ENCODE data around the gene ZNF506.
"Not testable (repeated sequence)": the region's sequence is repeated elsewhere in the genome, so short reads cannot be mapped to it uniquely, and the experiment has no call there.

ZNF506 gene

DNA sequence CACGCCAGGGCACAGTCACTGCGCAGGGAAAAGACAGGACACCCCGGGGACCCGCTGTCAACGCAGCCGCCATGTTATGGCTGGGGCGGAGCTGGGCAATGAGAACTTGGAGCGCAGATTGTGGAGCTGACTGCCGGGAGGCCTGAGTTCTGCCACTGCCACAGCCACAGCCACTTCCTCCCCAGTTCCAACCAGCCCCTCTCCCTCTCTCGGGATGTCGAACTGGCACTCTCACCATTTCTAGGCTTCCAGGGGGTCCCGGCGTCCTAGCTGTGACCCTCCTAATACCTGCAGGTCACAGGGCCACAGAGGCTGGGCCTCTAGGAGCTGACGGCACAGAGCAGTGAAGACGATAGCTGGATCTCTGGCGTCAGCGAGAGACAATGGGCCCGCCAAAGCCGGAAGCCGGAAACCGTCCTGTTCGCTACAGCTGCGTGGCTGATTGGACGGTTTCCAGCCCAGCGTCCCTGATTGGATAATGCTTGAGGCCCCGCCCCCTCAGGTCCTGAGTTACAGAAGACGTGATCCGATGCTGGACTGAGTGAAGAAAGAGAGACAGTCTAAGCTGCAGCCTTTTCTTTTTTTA, at the start of gene ZNF506:
TSS of gene ZNF506 (minus strand) at position 385 of the 586 bp plus-strand sequence. CDS start at position 238, 147 bp downstream.
- H3K36me3 Mint-ChIP-seq, result peaks cover 18% of the 10 kb centered on the region
- peak within 1 kb of the TSS; percentile 99 for H3K27ac Mint-ChIP-seq
- DNase-seq (ENCODE audit: low spot score in 2 of 2), result peak; percentile 87 to 94
- H3K27me3 Mint-ChIP-seq, result no peaks in the 10 kb centered on the region
- H3K4me1 Mint-ChIP-seq, result peaks cover 19% of the 10 kb centered on the region
- peaks cover 8% of the 10 kb centered on the region for H3K9me3 Mint-ChIP-seq
- ATAC-seq (ENCODE audit: low read depth), result peak; percentile 90
- H3K4me3 Mint-ChIP-seq, result peak within 1 kb of the TSS; percentile 98

DNA sequence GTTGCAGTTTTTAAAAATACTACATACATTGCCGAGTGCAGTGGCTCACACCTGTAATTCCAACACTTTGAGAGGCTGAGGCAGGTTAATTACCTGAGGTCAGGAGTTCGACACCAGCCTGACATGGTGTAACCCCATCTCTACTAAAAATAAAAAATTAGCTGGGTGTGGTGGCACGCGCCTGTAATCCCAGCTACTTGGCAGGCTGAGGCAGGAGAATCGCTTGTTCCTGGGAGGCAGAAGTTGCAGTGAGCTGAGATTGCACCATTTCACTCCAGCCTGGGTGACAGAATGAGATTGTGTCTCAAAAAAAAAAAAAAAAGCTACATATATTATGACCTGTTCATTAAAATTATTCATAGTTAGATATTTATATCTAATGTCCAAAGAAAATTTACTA, 48.5 kb upstream of the ZNF506 start:
- not testable (repeated sequence) for H3K9me3 Mint-ChIP-seq; ATAC-seq (ENCODE audit: low read depth); H3K4me3 Mint-ChIP-seq; H3K27me3 Mint-ChIP-seq; H3K36me3 Mint-ChIP-seq; H3K27ac Mint-ChIP-seq; DNase-seq (ENCODE audit: low spot score in 2 of 2)
- peaks cover 15% of the 10 kb centered on the region for H3K4me1 Mint-ChIP-seq

GRCh38 chr19:19866611-19867248, 45.2 kb upstream of the ZNF506 start:
- Mint-ChIP-seq H3K27ac (peak overlapping the region; percentile 96), H3K4me1 (peaks cover 10% of the 10 kb centered on the region), H3K4me3 (peak overlapping the region; percentile 99), H3K27me3 (no peaks in the 10 kb centered on the region), H3K9me3 (no peaks in the 10 kb centered on the region), H3K36me3 (peaks cover 1% of the 10 kb centered on the region)
- ATAC-seq (ENCODE audit: low read depth), result peak; percentile 34
- DNase-seq (ENCODE audit: low spot score in 2 of 2), result peak; percentile 46 to 51

GRCh38 chr19:19865750-19866610, 44.4 kb upstream of the ZNF506 start, which contains the start of gene ZNF253:
Gene ZNF253, plus strand, starts transcription at chr19:19865882. Its CDS starts 115 bp downstream, at chr19:19865997.
- H3K27me3 Mint-ChIP-seq, result no peaks in the 10 kb centered on the region
- DNase-seq (ENCODE audit: low spot score in 2 of 2), result peak; percentile 78 to 87
- H3K4me3 Mint-ChIP-seq, result peak within 1 kb of the TSS; percentile 99
- peak; percentile 85 for ATAC-seq (ENCODE audit: low read depth)
- no peaks in the 10 kb centered on the region for H3K9me3 Mint-ChIP-seq
- no peaks in the 10 kb centered on the region for H3K36me3 Mint-ChIP-seq
- peak within 1 kb of the TSS; percentile 96 for H3K27ac Mint-ChIP-seq
- peaks cover 8% of the 10 kb centered on the region for H3K4me1 Mint-ChIP-seq

DNA sequence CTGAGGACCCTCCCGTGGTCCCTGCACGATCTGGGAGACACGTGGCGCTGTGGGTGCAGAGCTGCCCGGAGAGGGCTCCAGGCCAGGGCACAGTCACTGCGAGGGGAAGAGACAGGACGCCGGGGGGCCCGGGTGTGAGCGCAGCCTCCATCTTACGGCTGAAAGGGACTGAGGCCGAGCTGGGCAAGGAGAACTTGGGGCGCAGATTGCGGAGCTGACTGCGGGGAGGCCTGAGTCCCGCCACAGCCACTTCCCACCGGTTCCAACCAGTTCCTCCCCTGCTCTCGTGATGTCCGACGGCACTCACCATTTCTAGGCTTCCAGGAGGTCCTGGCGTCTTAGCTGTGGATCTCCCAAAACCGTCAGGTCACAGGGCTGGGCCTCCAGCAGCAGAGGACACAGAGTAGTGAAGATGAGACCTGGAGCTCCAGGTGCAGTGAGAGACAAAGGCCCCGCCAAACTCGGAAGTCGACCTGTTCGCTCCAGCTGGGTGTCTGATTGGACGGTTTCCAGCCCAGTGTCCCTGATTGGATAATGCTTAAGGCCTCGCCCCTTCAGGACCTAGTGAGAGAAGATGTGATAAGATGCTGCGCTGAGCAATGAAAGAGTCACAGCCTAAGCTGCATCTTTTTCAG, 39.3 kb upstream of the ZNF506 start:
- ATAC-seq (ENCODE audit: low read depth), result peak; percentile 67
- Mint-ChIP-seq H3K4me1 (peaks cover 7% of the 10 kb centered on the region), H3K27me3 (no peaks in the 10 kb centered on the region), H3K4me3 (peak overlapping the region; percentile 86), H3K27ac (peak overlapping the region; percentile 58), H3K36me3 (no peaks in the 10 kb centered on the region), H3K9me3 (no peaks in the 10 kb centered on the region)
- DNase-seq (ENCODE audit: low spot score in 2 of 2), result peak; percentile 39 to 59

DNA sequence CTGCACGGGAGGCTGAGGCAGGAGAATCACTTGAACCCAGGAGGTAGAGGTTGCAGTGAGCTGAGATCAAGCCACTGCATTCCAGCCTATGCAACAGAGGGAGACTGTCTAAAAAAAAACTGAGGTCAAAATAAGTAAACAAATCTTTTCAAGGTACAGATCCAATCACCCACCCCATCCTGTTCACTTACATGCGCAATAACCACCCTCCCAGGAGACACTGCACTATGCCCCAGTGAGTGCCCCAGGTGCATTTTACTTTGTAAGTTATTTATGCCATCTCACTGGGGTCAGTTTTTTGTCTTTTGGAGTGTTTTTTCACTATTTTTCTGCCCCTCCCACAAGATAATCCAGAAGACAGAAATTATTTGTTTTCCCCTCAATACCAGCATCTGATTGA, 37.2 kb upstream of the ZNF506 start:
- no peak overlapping the region for H3K4me3 Mint-ChIP-seq
- DNase-seq (ENCODE audit: low spot score in 2 of 2), result no peak
- peaks cover 6% of the 10 kb centered on the region for H3K4me1 Mint-ChIP-seq
- no peaks in the 10 kb centered on the region for H3K36me3 Mint-ChIP-seq
- no peak overlapping the region for H3K27ac Mint-ChIP-seq
- no peaks in the 10 kb centered on the region for H3K9me3 Mint-ChIP-seq
- peak; percentile 43 for ATAC-seq (ENCODE audit: low read depth)
- H3K27me3 Mint-ChIP-seq, result no peaks in the 10 kb centered on the region

DNA sequence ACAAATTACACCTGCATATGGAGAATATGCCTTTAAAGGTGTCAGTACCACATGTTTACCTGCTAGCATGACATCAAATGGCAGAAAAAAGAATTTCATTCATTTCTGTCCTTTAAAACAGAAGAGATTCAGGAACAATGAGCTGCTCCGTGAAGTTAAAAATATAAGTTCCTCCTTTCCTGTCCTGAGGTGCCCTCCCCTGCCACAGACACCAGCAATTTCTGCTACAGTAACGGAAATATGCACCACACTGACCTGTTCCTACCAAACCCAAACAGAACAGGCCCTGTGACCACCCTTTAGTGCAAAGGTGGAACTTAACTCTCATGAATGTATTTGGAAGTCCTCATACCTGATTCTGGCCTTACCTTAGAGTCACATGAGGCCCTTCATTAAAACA, 30.2 kb upstream of the ZNF506 start:
- not testable (repeated sequence) for H3K9me3 Mint-ChIP-seq; DNase-seq (ENCODE audit: low spot score in 2 of 2); H3K36me3 Mint-ChIP-seq; H3K27me3 Mint-ChIP-seq; ATAC-seq (ENCODE audit: low read depth); H3K4me3 Mint-ChIP-seq
- H3K4me1 Mint-ChIP-seq, result peaks cover 11% of the 10 kb centered on the region
- H3K27ac Mint-ChIP-seq, result peak overlapping the region; percentile 53

GRCh38 chr19:19849056-19849455, 27.5 kb upstream of the ZNF506 start:
- DNase-seq (ENCODE audit: low spot score in 2 of 2) (no peak), ATAC-seq (ENCODE audit: low read depth) (peak; percentile 58)
- no peaks in the 10 kb centered on the region for H3K27me3 Mint-ChIP-seq
- no peak overlapping the region for H3K4me3 Mint-ChIP-seq
- peaks cover 2% of the 10 kb centered on the region for H3K36me3 Mint-ChIP-seq
- H3K4me1 Mint-ChIP-seq, result peaks cover 11% of the 10 kb centered on the region
- H3K9me3 Mint-ChIP-seq, result no peaks in the 10 kb centered on the region
- no peak overlapping the region for H3K27ac Mint-ChIP-seq

- Mint-ChIP-seq H3K27ac (no peak overlapping the region), H3K4me3 (no peak overlapping the region), H3K36me3 (peaks cover 4% of the 10 kb centered on the region), H3K27me3 (no peaks in the 10 kb centered on the region), H3K9me3 (peaks cover 1% of the 10 kb centered on the region), H3K4me1 (peaks cover 11% of the 10 kb centered on the region)
- DNase-seq (ENCODE audit: low spot score in 2 of 2), result no peak
- ATAC-seq (ENCODE audit: low read depth), result no peak
Observed at GRCh38 chr19:19847781-19848180, 26.2 kb upstream of the ZNF506 start.

DNA sequence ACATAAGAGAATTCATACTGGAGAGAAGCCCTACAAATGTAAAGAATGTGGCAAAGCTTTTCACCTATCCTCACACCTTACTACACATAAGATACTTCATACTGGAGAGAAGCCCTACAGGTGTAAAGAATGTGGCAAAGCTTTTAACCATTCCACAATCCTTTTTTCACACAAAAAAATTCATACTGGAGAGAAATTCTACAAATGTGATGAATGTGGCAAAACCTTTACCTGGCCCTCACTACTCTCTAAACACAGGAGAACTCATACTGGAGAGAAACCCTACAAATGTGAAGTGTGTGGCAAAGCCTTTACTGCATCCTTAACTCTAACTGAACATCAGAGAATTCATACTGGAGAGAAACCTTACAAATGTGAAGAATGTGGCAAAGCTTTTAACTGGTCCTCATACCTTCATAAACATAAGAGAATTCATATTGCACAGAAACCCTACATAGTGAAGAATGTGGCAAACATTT, 14.0 kb upstream of the ZNF506 start:
- H3K27me3 Mint-ChIP-seq, result no peaks in the 10 kb centered on the region
- ATAC-seq (ENCODE audit: low read depth), result no peak
- no peaks in the 10 kb centered on the region for H3K4me1 Mint-ChIP-seq
- peaks cover 18% of the 10 kb centered on the region for H3K9me3 Mint-ChIP-seq
- peaks cover 14% of the 10 kb centered on the region for H3K36me3 Mint-ChIP-seq
- H3K4me3 Mint-ChIP-seq, result no peak overlapping the region
- H3K27ac Mint-ChIP-seq, result no peak overlapping the region
- DNase-seq (ENCODE audit: low spot score in 2 of 2), result no peak

DNA sequence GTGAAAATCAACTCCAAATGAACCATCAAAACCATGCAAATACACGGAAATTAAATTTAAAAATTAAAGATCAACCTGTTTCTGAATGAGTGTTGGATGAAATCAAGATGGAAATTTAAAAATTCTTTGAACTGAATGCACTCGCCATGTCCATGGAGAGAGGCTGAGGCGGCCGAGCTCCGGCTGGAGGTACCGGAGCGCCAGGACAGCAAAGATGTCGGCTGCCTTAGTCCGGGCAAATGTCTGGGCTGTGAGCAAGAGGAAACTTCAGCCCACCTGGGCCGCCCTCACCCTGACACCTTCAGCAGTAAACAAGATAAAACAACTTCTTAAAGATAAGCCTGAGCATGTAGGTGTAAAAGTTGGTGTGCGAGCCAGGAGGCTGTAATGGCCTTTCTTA, 5.3 kb upstream of the ZNF506 start:
- Mint-ChIP-seq H3K4me3 (no peak overlapping the region), H3K27me3 (no peaks in the 10 kb centered on the region), H3K9me3 (peaks cover 22% of the 10 kb centered on the region), H3K27ac (no peak overlapping the region), H3K36me3 (peaks cover 14% of the 10 kb centered on the region), H3K4me1 (peaks cover 2% of the 10 kb centered on the region)
- ATAC-seq (ENCODE audit: low read depth) (no peak), DNase-seq (ENCODE audit: low spot score in 2 of 2) (no peak)

DNA sequence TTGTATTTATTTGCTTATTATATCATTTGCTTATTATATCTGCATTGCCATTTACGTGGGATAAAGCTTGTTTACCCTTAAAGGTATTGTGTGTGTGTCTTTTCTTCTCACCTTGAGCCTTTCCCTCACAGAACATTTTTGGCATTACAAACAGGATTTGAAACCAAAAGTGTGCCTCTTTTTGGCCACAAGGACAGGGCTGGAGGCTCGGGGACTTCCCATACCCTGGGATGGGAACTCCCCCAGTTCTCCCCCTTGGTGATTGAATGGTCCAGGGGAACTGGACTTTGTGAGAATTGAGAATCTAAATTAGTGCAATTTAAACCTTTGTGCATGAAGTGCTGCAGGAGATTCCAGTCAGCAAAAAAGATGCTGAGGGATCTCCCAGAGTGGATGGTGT, 2.4 kb upstream of the ZNF506 start:
- ATAC-seq (ENCODE audit: low read depth) (no peak), DNase-seq (ENCODE audit: low spot score in 2 of 2) (no peak)
- H3K9me3 Mint-ChIP-seq, result peaks cover 10% of the 10 kb centered on the region
- peaks cover 11% of the 10 kb centered on the region for H3K36me3 Mint-ChIP-seq
- peaks cover 7% of the 10 kb centered on the region for H3K4me1 Mint-ChIP-seq
- H3K27me3 Mint-ChIP-seq, result no peaks in the 10 kb centered on the region
- no peak overlapping the region for H3K4me3 Mint-ChIP-seq
- no peak overlapping the region for H3K27ac Mint-ChIP-seq

DNA sequence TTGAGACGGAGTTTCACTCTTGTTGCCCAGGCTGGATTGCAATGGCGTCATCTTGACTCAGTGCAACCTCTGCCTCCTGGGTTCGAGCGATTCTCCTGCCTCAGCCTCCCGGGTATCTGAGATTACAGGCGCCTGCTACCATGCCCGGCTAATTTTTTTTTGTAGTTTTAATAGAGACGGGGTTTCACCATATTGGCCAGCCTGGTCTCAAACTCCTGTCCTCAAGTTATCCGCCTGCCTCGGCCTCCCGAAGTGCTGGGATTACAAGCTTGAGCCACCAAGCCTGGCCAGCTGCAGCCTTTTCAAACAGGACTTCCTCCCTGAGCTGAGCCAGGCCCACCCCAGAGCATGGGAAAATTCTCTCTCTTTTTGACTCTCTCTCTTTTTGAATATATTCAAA, 426 bp upstream of the ZNF506 start:
- not testable (repeated sequence) for DNase-seq (ENCODE audit: low spot score in 2 of 2); H3K9me3 Mint-ChIP-seq; ATAC-seq (ENCODE audit: low read depth); H3K27me3 Mint-ChIP-seq
- Mint-ChIP-seq H3K36me3 (peaks cover 18% of the 10 kb centered on the region), H3K4me3 (peak overlapping the region; percentile 98), H3K4me1 (peaks cover 18% of the 10 kb centered on the region), H3K27ac (peak overlapping the region; percentile 99)

Data from memory B cell (primary cell).